PC-9 (cell line): ENCODE results near the gene HTRA3. TPM values are rescaled to one million over a fixed set of nuclear protein-coding genes. Genes with fewer than 3 reads are reported as not detected.

Experiments used
- BruUV-seq: library from RNA; stranded (reverse); fragments of 400-500 nt; replicated peaks from 2 replicates; lab custom pipeline; 2021; lab: Mats Ljungman, UMichigan
- CTCF ChIA-PET: fragments of 300-600 bp; sonication (Branson Sonifier 250); formaldehyde crosslinking; loops from one replicate; lab custom pipeline; 2022; ENCODE audit warnings: antibody characterized with exemption; lab: Charles Lee
- POLR2A ChIA-PET: fragments of 300-600 bp; sonication (Branson Sonifier 250); formaldehyde crosslinking; loops from one replicate; lab custom pipeline; 2022; ENCODE audit warnings: antibody characterized with exemption; ENCODE audit not compliant: unreplicated experiment; lab: Charles Lee
- DNase-seq, 2 experiments: peaks; one replicate each; pipeline versions ENCODE4 v3.0.0 to v3.0.0-alpha.2; 2015 to 2022; ENCODE audit warnings: mixed read lengths in 1 of 2
- H2AFZ ChIP-seq: fragments of 200-600 bp; sonication (generic); 2 replicates; pipeline ENCODE4 v1.8.1; 2017; ENCODE audit warnings: antibody characterized with exemption
- H3F3A ChIP-seq: fragments of 200-600 bp; sonication (generic); 2 replicates; pipeline ENCODE4 v1.8.1; 2017; ENCODE audit warnings: antibody characterized with exemption, mild to moderate bottlenecking, low read depth; ENCODE audit not compliant: insufficient read depth
- H3K27ac ChIP-seq: fragments of 200-600 bp; sonication (generic); 2 replicates; pipeline ENCODE4 v1.6.1; 2016; ENCODE audit warnings: mixed run types
- H3K27me3 ChIP-seq: fragments of 200-600 bp; sonication (generic); 2 replicates; pipeline ENCODE4 v1.6.1; 2016; ENCODE audit warnings: low read depth, mixed run types; ENCODE audit not compliant: insufficient read depth
- H3K36me3 ChIP-seq: fragments of 200-600 bp; sonication (generic); 2 replicates; pipeline ENCODE4 v1.6.1; 2016; ENCODE audit warnings: low read depth, mixed run types
- H3K4me1 ChIP-seq: fragments of 200-600 bp; sonication (generic); replicated peaks from 2 replicates; pipeline ENCODE4 v1.6.1; 2016; ENCODE audit warnings: mixed run types; ENCODE audit not compliant: insufficient read depth
- H3K4me2 ChIP-seq: fragments of 200-600 bp; sonication (generic); 2 replicates; pipeline ENCODE4 v1.6.1; 2017; ENCODE audit warnings: mixed run types
- H3K4me3 ChIP-seq: fragments of 200-600 bp; sonication (generic); 2 replicates; pipeline ENCODE4 v1.6.1; 2016; ENCODE audit warnings: mixed run types
- H3K79me2 ChIP-seq: fragments of 200-600 bp; sonication (generic); 2 replicates; pipeline ENCODE4 v1.6.1; 2017; ENCODE audit warnings: low read depth, mixed run types
- H3K9me2 ChIP-seq: fragments of 200-600 bp; sonication (generic); 2 replicates; pipeline ENCODE4 v1.8.1; 2017; ENCODE audit warnings: mild to moderate bottlenecking; ENCODE audit not compliant: insufficient read depth
- H3K9me3 ChIP-seq: fragments of 200-600 bp; sonication (generic); 2 replicates; pipeline ENCODE4 v1.8.1; 2016; ENCODE audit warnings: low read depth; ENCODE audit not compliant: insufficient read depth
- H4K20me1 ChIP-seq: fragments of 200-600 bp; sonication (generic); 2 replicates; pipeline ENCODE4 v1.8.1; 2017; ENCODE audit not compliant: insufficient read depth
- CTCF ChIP-seq: fragments of 200-600 bp; sonication (generic); conservative IDR thresholded peaks from 2 replicates; pipeline ENCODE4 v1.6.1; 2017; ENCODE audit warnings: mixed run types, antibody characterized with exemption, mild to moderate bottlenecking, moderate library complexity
- EZH2 ChIP-seq: fragments of 200-600 bp; sonication (generic); IDR thresholded peaks from 2 replicates; pipeline ENCODE4 v1.8.0; 2017; ENCODE audit warnings: antibody characterized with exemption, low read depth
- intact Hi-C: fragments of 100-400 bp; cut with micrococcal nuclease; formaldehyde crosslinking; loops from one replicate; pipeline ENCODE4 v1.10.0; 2022; ENCODE audit not compliant: unreplicated experiment
- total RNA-seq: library from RNA; stranded (reverse); gene quantifications from 2 replicates; pipeline ENCODE4 v1.2.3, GENCODE V29; 2021

Gene HTRA3
- total RNA-seq, 1 experiment from 2014 or later = 14.1 TPM

- no peak for TF ChIP-seq CTCF
- TF ChIP-seq EZH2 = no peak
- H3K9me2 ChIP-seq = no peaks in the 10 kb centered on the region
- H3K4me2 ChIP-seq = no peak overlapping the region
- POLR2A ChIA-PET = no interaction called here
- BruUV-seq = no TSS peak
- H3K27me3 ChIP-seq = no peaks in the 10 kb centered on the region
- H3K27ac ChIP-seq = no peak overlapping the region
- DNase-seq = no peak
- H3K79me2 ChIP-seq = no peaks in the 10 kb centered on the region
- intact Hi-C loops = loop anchor here (5.0 kb wide), 1 partner anchor 49 kb away; no protein-coding TSS in a partner anchor
- no peaks in the 10 kb centered on the region for H4K20me1 ChIP-seq
- no peak overlapping the region for H3K4me3 ChIP-seq
- H3K36me3 ChIP-seq = no peaks in the 10 kb centered on the region
- peaks cover 17% of the 10 kb centered on the region for H3F3A ChIP-seq
- no peaks in the 10 kb centered on the region for H3K9me3 ChIP-seq
- CTCF ChIA-PET = interaction anchor here (0.6 kb wide), 1 partner anchor 52 kb away, joined by 3 read pairs; no protein-coding TSS in a partner anchor
- H3K4me1 ChIP-seq = peaks cover 28% of the 10 kb centered on the region
- no peak overlapping the region for H2AFZ ChIP-seq
These were observed 81.4 kb downstream of the HTRA3 start for GRCh38 chr4:8350841-8351461.

GRCh38 chr4:8351931-8352367, 82.4 kb downstream of the HTRA3 start:
- Histone ChIP-seq H3K36me3 (no peaks in the 10 kb centered on the region), H3K4me2 (no peak overlapping the region), H3K4me3 (no peak overlapping the region), H4K20me1 (no peaks in the 10 kb centered on the region), H2AFZ (no peak overlapping the region), H3K9me3 (no peaks in the 10 kb centered on the region), H3K4me1 (peaks cover 38% of the 10 kb centered on the region), H3K9me2 (no peaks in the 10 kb centered on the region), H3K27me3 (no peaks in the 10 kb centered on the region), H3K27ac (no peak overlapping the region), H3K79me2 (no peaks in the 10 kb centered on the region), H3F3A (peaks cover 23% of the 10 kb centered on the region)
- CTCF ChIA-PET = no interaction called here
- intact Hi-C loops = loop anchor here (5.0 kb wide), 1 partner anchor 50 kb away; no protein-coding TSS in a partner anchor
- TF ChIP-seq EZH2 = no peak
- TF ChIP-seq CTCF = no peak
- BruUV-seq = no TSS peak
- POLR2A ChIA-PET = no interaction called here
- no peak for DNase-seq

GRCh38 chr4:8352368-8353157, 83.0 kb downstream of the HTRA3 start:
- no peak for DNase-seq
- H2AFZ ChIP-seq = no peak overlapping the region
- no peaks in the 10 kb centered on the region for H3K9me2 ChIP-seq
- H3K27ac ChIP-seq = no peak overlapping the region
- H4K20me1 ChIP-seq = no peaks in the 10 kb centered on the region
- ChIA-PET POLR2A (no interaction called here), CTCF (no interaction called here)
- no peak overlapping the region for H3K4me2 ChIP-seq
- peaks cover 23% of the 10 kb centered on the region for H3F3A ChIP-seq
- H3K4me3 ChIP-seq = no peak overlapping the region
- H3K36me3 ChIP-seq = no peaks in the 10 kb centered on the region
- TF ChIP-seq EZH2 (no peak), CTCF (no peak)
- peaks cover 45% of the 10 kb centered on the region for H3K4me1 ChIP-seq
- no TSS peak for BruUV-seq
- no peaks in the 10 kb centered on the region for H3K79me2 ChIP-seq
- intact Hi-C loops = loop anchor here (5.0 kb wide), 1 partner anchor 50 kb away; no protein-coding TSS in a partner anchor
- no peaks in the 10 kb centered on the region for H3K9me3 ChIP-seq
- H3K27me3 ChIP-seq = no peaks in the 10 kb centered on the region
